DMS 273 treated with DMSO at 0.1 percent for 48 hours (cell line): ENCODE measurements around the gene CACNB4.
"Not testable (repeated sequence)": the region's sequence is repeated elsewhere in the genome, so short reads cannot be mapped to it uniquely, and the experiment has no call there.

ENCODE experiments used
- DNase-seq: peaks from one replicate; lab custom pipeline; 2025; lab: John Stamatoyannopoulos, UW

The CACNB4 gene

DNA sequence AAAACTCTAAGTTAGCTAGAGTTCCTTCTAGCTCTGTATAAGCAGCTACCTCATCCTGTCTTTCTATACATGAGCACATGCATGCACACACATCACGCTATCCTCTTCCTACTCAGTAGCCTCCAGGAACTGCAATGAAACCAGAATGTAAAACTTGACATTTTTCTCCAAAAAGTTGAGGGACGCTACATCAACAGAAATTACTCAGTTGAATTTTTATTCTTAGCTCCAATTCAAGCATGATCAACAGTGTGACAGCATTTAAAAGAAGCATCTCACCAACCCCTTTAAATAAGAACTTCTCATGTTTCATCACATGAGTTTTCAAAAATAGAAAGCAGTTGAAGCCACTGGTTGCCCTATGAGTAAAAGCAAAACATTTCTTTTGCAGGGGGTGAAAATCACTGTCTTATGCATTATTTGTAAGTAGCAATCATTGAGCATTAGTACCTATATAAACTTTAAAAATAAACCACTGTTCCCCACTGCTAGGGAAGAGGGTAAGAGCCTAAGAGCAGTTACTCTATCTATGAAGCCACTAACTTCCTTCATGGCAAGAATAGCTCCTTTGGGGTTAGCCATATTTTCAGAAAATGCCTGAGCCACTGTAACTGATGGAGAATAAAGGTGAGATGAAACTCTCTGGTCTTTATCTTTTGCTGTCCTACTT lies 192.7 kb downstream of the CACNB4 start:
- no peak for DNase-seq

GRCh38 chr2:151904807-151905206 lies 194.0 kb downstream of the CACNB4 start:
- no peak for DNase-seq

DNA sequence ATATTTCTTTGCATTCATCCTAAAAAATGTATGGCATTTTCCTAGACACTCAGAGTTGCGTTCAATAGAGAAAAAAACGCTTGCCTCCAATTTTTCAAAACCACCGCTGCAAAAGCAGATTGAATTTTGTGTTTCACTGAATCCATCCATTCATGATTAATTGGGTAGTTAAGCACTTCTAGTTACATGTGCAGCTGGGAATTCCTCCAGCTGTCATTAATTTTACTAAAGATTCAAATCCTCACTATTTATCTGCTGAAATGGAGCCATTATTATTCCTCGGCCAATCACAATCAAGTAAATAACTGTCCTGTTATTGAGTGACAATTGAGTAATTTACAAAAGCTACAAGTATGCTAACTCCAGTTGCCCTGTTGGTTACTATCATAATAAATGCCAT lies 194.8 kb downstream of the CACNB4 start:
- no peak for DNase-seq

GRCh38 chr2:151902829-151903228 lies 196.0 kb downstream of the CACNB4 start:
- no peak for DNase-seq

DNA sequence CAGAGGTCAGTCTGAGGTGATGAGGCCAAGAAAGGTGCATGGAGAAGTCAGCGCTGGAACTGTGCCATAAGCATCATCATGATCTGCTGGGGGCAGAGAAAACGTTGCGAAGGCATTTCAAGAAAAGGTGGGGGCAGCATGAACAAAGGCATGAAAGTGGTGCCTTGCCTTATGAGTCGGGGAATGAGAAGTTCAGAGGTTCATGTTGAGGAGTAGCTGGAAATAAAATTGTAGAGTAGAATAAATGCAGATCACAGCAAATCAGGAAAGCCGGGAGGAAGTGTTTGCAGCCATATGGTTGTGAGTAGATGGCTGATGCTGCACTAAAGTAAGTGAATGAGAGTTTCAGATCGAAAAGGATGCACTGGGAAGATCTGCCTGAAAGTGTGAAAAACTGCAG lies 198.5 kb downstream of the CACNB4 start:
- no peak for DNase-seq

GRCh38 chr2:151899156-151899555 lies 199.7 kb downstream of the CACNB4 start:
- DNase-seq: no peak

DNA sequence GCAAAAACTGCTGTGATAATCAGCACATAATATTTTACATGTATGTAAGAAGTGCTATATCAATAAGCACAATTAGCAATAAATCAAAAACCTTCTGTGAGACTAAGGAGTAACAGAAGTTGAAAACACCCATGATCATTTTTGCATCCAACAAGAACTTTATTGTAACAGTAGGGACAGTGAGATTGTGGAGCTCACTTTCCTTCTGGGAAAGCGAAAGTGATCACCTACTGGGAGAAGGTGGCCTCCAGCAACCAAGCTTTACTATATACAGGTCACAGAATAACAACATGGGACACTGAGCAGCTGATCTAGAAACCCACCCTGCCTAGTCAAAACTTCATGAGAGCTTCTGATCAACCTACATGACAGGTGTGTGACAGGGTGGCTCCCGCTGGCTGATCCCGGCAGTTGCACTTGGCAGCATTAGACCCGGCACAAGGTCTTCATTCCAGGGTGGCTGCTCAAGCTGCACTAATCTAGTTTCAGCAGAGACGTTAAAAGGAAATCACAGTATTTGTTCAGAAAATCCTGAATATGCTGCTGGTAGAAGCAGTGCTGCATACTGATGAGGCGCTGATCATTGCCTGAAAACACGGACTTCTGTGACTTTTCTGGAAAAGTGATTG lies 207.2 kb downstream of the CACNB4 start:
- no peak for DNase-seq

- DNase-seq: no peak
Observed at GRCh38 chr2:151887164-151887563, 211.7 kb downstream of the CACNB4 start.

GRCh38 chr2:151886241-151886640 lies 212.6 kb downstream of the CACNB4 start:
- DNase-seq: no peak

- DNase-seq: no peak
Observed at GRCh38 chr2:151882786-151883445, 215.9 kb downstream of the CACNB4 start.

DNA sequence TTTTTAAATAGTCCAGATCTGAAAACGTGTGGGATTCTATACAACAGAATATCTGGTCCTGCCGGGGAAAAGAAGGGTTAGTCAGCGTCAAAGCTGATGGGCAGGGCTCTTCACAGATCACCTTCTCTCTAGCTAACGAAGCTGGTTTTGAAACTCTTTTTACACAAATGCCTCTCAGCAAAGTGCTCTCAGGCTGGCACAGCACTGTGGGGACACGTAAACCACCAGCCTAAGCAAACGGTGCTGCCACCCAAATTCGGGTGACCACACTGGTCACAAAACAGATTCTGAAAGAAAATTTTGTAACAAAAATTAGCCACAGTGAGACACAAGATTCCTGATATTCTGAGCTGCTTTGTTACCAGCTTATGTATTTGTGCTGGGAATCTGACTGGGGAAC lies 217.5 kb downstream of the CACNB4 start:
- no peak for DNase-seq

DNA sequence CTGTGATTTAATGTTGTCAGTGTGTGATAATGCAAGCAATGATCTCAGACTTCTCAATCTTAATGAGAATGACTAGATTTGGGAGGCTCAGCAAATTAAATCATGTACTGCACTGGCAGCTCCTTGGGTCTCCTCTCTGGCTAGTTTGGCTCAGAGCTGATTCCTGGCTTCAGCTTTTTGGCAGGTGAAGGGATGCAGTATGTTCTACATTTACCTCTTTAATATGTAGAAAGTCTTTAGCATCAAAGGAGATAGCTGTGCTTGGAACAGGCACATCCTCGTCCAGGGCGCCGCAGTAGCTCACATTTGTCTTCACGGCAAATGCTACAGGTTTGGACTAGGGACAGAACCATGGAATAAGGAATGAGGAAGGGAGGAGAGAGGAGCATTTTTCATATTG lies 218.3 kb downstream of the CACNB4 start:
- no peak for DNase-seq

GRCh38 chr2:151878655-151879563 lies 219.9 kb downstream of the CACNB4 start:
- no peak for DNase-seq

DNA sequence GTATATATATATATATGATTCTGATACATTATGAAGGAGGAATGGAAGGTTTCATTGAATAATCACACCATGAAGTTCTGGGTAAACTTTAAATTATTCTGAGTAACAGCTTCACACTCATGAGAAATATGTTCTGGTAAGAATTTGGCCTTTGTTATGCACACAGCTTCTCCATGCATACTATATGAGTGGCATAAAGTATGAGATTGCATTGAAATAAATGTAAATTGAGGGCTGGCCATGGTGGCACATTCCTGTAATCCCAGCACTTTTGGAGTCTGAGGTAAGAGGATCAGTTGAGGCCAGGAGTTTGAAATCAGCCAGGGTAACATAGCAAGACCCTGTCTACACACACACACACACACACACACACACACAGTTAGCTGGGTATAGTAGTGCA lies 220.6 kb downstream of the CACNB4 start:
- DNase-seq: no peak

DNA sequence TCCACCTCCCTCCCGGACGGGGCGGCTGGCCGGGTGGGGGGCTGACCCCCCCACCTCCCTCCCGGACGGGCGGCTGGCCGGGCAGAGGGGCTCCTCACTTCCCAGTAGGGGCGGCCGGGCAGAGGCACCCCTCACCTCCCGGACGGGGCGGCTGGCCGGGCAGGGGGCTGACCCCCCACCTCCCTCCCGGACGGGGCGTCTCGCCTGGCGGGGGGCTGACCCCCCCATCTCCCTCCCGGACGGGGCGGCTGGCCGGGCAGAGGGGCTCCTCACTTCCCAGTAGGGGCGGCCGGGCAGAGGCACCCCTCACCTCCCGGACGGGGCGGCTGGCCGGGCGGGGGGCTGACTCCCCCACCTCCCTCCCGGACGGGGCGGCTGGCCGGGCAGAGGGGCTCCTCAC lies 223.2 kb downstream of the CACNB4 start:
- not testable (repeated sequence) for DNase-seq

GRCh38 chr2:151872463-151872862 lies 226.4 kb downstream of the CACNB4 start:
- no peak for DNase-seq

- no peak for DNase-seq
Observed at GRCh38 chr2:151869291-151869690, 229.6 kb downstream of the CACNB4 start.

- no peak for DNase-seq
Observed at GRCh38 chr2:151862700-151863099, 236.1 kb downstream of the CACNB4 start.

DNA sequence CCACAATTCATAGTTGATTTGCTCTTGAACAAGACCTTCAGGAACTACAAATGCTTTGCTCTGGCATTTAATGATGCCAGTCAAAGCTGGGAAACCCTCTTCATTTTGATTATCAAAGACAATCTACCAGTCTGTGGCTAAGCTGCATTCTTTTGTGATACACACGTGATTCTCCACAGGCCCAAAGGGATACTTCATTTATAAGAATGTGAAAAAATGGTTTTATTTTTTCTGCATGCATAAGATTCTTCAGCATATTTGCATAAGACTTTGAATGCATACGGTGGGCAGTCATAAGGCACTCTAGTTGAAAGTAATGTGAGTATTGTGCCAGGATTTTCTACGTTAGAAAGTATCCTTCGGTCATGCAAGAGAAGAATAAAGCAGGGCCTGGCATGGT lies 237.7 kb downstream of the CACNB4 start:
- DNase-seq: no peak

GRCh38 chr2:151860613-151861146 lies 238.2 kb downstream of the CACNB4 start:
- DNase-seq: no peak

GRCh38 chr2:151860210-151860609 lies 238.6 kb downstream of the CACNB4 start:
- no peak for DNase-seq

- DNase-seq: no peak
Observed at GRCh38 chr2:151857650-151858049, 241.2 kb downstream of the CACNB4 start.
